WTC11 (cell line): ENCODE data around the gene TBX3. TPM values are rescaled to one million over a fixed set of nuclear protein-coding genes. Genes with fewer than 3 reads are reported as not detected.

Experiments used
- ATAC-seq: fragments of 200-7000 bp; cut with Tn5 transposase; 2 replicates; pipeline ENCODE4 v1.10.0; 2021; ENCODE audit warnings: mild to moderate bottlenecking, moderate library complexity
- CTCF ChIA-PET: fragments of 300-600 bp; sonication (Branson Sonifier 250); formaldehyde crosslinking; loops from one replicate; lab custom pipeline; 2021; ENCODE audit warnings: antibody characterized with exemption; lab: Charles Lee
- POLR2A ChIA-PET: fragments of 350-600 bp; sonication (Branson Sonifier 250); formaldehyde crosslinking; loops from one replicate; lab custom pipeline; 2021; ENCODE audit warnings: antibody characterized with exemption; lab: Charles Lee
- DNase-seq: peaks from one replicate; pipeline ENCODE4 v3.0.0; 2021; ENCODE audit warnings: low spot score
- H3K27ac Mint-ChIP-seq: 2 replicates; pipeline ENCODE4 v1.8.0; 2021; ENCODE audit warnings: mixed read lengths
- H3K27me3 Mint-ChIP-seq: 2 replicates; pipeline ENCODE4 v1.8.0; 2021; ENCODE audit warnings: low read depth, mild to moderate bottlenecking, moderate library complexity, mixed read lengths
- H3K36me3 Mint-ChIP-seq: 2 replicates; pipeline ENCODE4 v1.8.0; 2021; ENCODE audit warnings: mixed read lengths
- H3K4me1 Mint-ChIP-seq: 2 replicates; pipeline ENCODE4 v1.8.0; 2022; ENCODE audit warnings: mixed read lengths
- H3K4me3 Mint-ChIP-seq: 2 replicates; pipeline ENCODE4 v1.8.0; 2021; ENCODE audit warnings: mild to moderate bottlenecking, moderate library complexity, mixed read lengths
- H3K9me3 Mint-ChIP-seq: 2 replicates; pipeline ENCODE4 v1.8.0; 2021; ENCODE audit warnings: mixed read lengths
- ATF1 ChIP-seq: sonication (generic); formaldehyde crosslinking; IDR thresholded peaks from 2 replicates; pipeline ENCODE4 v1.8.1; 2023; ENCODE audit warnings: mild to moderate bottlenecking, moderate library complexity, missing genetic modification reagents
- ATF3 ChIP-seq: sonication (generic); formaldehyde crosslinking; conservative IDR thresholded peaks from 2 replicates; pipeline ENCODE4 v1.8.1; 2022; ENCODE audit warnings: mild to moderate bottlenecking, missing genetic modification reagents
- E2F4 ChIP-seq: sonication (generic); formaldehyde crosslinking; IDR thresholded peaks from 2 replicates; pipeline ENCODE4 v1.8.1; 2022; ENCODE audit warnings: low read depth, mild to moderate bottlenecking, moderate library complexity, missing genetic modification reagents, borderline replicate concordance
- ERG ChIP-seq: fragments of 250-450 bp; sonication (Bioruptor Pico); IDR thresholded peaks from 2 replicates; pipeline ENCODE4 v1.8.0; 2021; ENCODE audit warnings: mild to moderate bottlenecking
- FOXP1 ChIP-seq: sonication (generic); formaldehyde crosslinking; IDR thresholded peaks from 2 replicates; pipeline ENCODE4 v1.8.0; 2022; ENCODE audit warnings: missing genetic modification reagents, mild to moderate bottlenecking, moderate library complexity, borderline replicate concordance
- FOXP4 ChIP-seq: sonication (generic); formaldehyde crosslinking; IDR thresholded peaks from 2 replicates; pipeline ENCODE4 v1.8.0; 2022; ENCODE audit warnings: mild to moderate bottlenecking, missing genetic modification reagents
- GABPB1 ChIP-seq: sonication (generic); formaldehyde crosslinking; IDR thresholded peaks from 2 replicates; pipeline ENCODE4 v1.8.1; 2023; ENCODE audit warnings: mild to moderate bottlenecking, missing genetic modification reagents
- GTF2I ChIP-seq: fragments of 250-450 bp; sonication (Bioruptor Pico); conservative IDR thresholded peaks from 2 replicates; pipeline ENCODE4 v1.4.0; 2021; ENCODE audit warnings: mild to moderate bottlenecking
- HMGXB4 ChIP-seq: sonication (generic); formaldehyde crosslinking; IDR thresholded peaks from 2 replicates; pipeline ENCODE4 v1.8.1; 2023; ENCODE audit warnings: mild to moderate bottlenecking, moderate library complexity, missing genetic modification reagents
- IRF1 ChIP-seq: sonication (generic); formaldehyde crosslinking; IDR thresholded peaks from 2 replicates; pipeline ENCODE4 v1.8.0; 2023; ENCODE audit warnings: missing genetic modification reagents
- JAZF1 ChIP-seq: fragments of 250-450 bp; sonication (Bioruptor Pico); IDR thresholded peaks from 2 replicates; pipeline ENCODE4 v1.9.0; 2021; ENCODE audit warnings: moderate library complexity, mild to moderate bottlenecking, inconsistent platforms
- JUN ChIP-seq: sonication (generic); formaldehyde crosslinking; IDR thresholded peaks from 2 replicates; pipeline ENCODE4 v1.8.0; 2023; ENCODE audit warnings: mild to moderate bottlenecking, missing genetic modification reagents
- KAT7 ChIP-seq: sonication (generic); formaldehyde crosslinking; IDR thresholded peaks from 2 replicates; pipeline ENCODE4 v1.8.1; 2023; ENCODE audit warnings: missing genetic modification reagents, mild to moderate bottlenecking, borderline replicate concordance
- NFATC4 ChIP-seq: fragments of 250-450 bp; sonication (Bioruptor Pico); IDR thresholded peaks from 2 replicates; pipeline ENCODE4 v1.9.0; 2021; ENCODE audit warnings: mild to moderate bottlenecking
- NFE2L1 ChIP-seq: sonication (generic); formaldehyde crosslinking; IDR thresholded peaks from 2 replicates; pipeline ENCODE4 v1.8.1; 2023; ENCODE audit warnings: missing genetic modification reagents
- NFYB ChIP-seq: sonication (generic); formaldehyde crosslinking; conservative IDR thresholded peaks from 2 replicates; pipeline ENCODE4 v1.8.0; 2022; ENCODE audit warnings: low read depth, missing genetic modification reagents
- NR1H2 ChIP-seq: sonication (generic); formaldehyde crosslinking; IDR thresholded peaks from 2 replicates; pipeline ENCODE4 v1.9.0; 2021; ENCODE audit warnings: mild to moderate bottlenecking, moderate library complexity, missing genetic modification reagents
- NR2C2 ChIP-seq: sonication (generic); formaldehyde crosslinking; IDR thresholded peaks from 2 replicates; pipeline ENCODE4 v1.8.0; 2022; ENCODE audit warnings: mild to moderate bottlenecking, missing genetic modification reagents
- OVOL2 ChIP-seq: fragments of 250-450 bp; sonication (Bioruptor Pico); IDR thresholded peaks from 2 replicates; pipeline ENCODE4 v1.9.0; 2021; ENCODE audit warnings: mild to moderate bottlenecking, borderline replicate concordance
- SMAD4 ChIP-seq: sonication (generic); formaldehyde crosslinking; IDR thresholded peaks from 2 replicates; pipeline ENCODE4 v1.8.0; 2022; ENCODE audit warnings: mild to moderate bottlenecking, missing genetic modification reagents
- SOX15 ChIP-seq: fragments of 250-450 bp; sonication (Bioruptor Pico); IDR thresholded peaks from 2 replicates; pipeline ENCODE4 v1.9.0; 2021; ENCODE audit warnings: mild to moderate bottlenecking
- SP1 ChIP-seq: sonication (generic); formaldehyde crosslinking; conservative IDR thresholded peaks from 2 replicates; pipeline ENCODE4 v1.8.1; 2022; ENCODE audit warnings: missing genetic modification reagents
- TEAD4 ChIP-seq: sonication (generic); formaldehyde crosslinking; IDR thresholded peaks from 2 replicates; pipeline ENCODE4 v1.8.0; 2022; ENCODE audit warnings: mild to moderate bottlenecking, missing genetic modification reagents
- USF1 ChIP-seq: sonication (generic); formaldehyde crosslinking; IDR thresholded peaks from 2 replicates; pipeline ENCODE4 v1.8.0; 2022; ENCODE audit warnings: mild to moderate bottlenecking, missing genetic modification reagents
- ZNF396 ChIP-seq: fragments of 250-450 bp; sonication (Bioruptor Pico); IDR thresholded peaks from 2 replicates; pipeline ENCODE4 v1.8.0; 2021; ENCODE audit warnings: mild to moderate bottlenecking, moderate library complexity, borderline replicate concordance
- total RNA-seq: library from RNA; stranded (reverse); gene quantifications from 3 replicates; pipeline ENCODE4 v1.2.3, GENCODE V29; 2021

TBX3 gene
- total RNA-seq, 1 experiment from 2014 or later, result 2.2 TPM

- ChIA-PET CTCF (interaction anchor here (0.5 to 1.2 kb wide), 3 partner anchors 14 to 518 kb away, joined by 3 read pairs; no protein-coding TSS in a partner anchor), POLR2A (no interaction called here)
- no peaks in the 10 kb centered on the region for H3K36me3 Mint-ChIP-seq
- no peak overlapping the region for H3K27ac Mint-ChIP-seq
- no peak for ATAC-seq
- no peak for DNase-seq
- TF ChIP-seq NR2C2 (CRISPR knock-in tag) (no peak), ATF3 (CRISPR knock-in tag) (no peak), ZNF396 (CRISPR knock-in tag) (no peak), NFATC4 (CRISPR knock-in tag) (no peak), ATF1 (no peak), JAZF1 (no peak), HMGXB4 (CRISPR knock-in tag) (no peak), SOX15 (no peak), JUN (CRISPR knock-in tag) (no peak)
- peaks cover 29% of the 10 kb centered on the region for H3K27me3 Mint-ChIP-seq
- no peak overlapping the region for H3K4me3 Mint-ChIP-seq
- H3K4me1 Mint-ChIP-seq, result peaks cover 9% of the 10 kb centered on the region; the same call in 1 of the 2 replicates
- H3K9me3 Mint-ChIP-seq, result no peaks in the 10 kb centered on the region
These were observed 35.3 kb downstream of the TBX3 start for GRCh38 chr12:114648711-114649110.

GRCh38 chr12:114638790-114639435 lies 45.1 kb downstream of the TBX3 start:
- H3K36me3 Mint-ChIP-seq, result no peaks in the 10 kb centered on the region
- H3K4me3 Mint-ChIP-seq, result no peak overlapping the region; the same call in 1 of the 2 replicates
- ChIA-PET CTCF (interaction anchor here (0.7 to 2.9 kb wide), 5 partner anchors 14 to 528 kb away, joined by 3 to 18 read pairs (median 4); no protein-coding TSS in a partner anchor), POLR2A (interaction anchor here (0.6 kb wide), 1 partner anchor 53 kb away, joined by 4 read pairs; no protein-coding TSS in a partner anchor)
- H3K9me3 Mint-ChIP-seq, result no peaks in the 10 kb centered on the region
- peaks cover 51% of the 10 kb centered on the region for H3K4me1 Mint-ChIP-seq
- ATAC-seq (peak; percentile 87), DNase-seq (peak; percentile 65)
- H3K27ac Mint-ChIP-seq, result peak overlapping the region; percentile 75; the same call in 1 of the 2 replicates
- peaks cover 37% of the 10 kb centered on the region for H3K27me3 Mint-ChIP-seq
- TF ChIP-seq IRF1, result no peak
- TF ChIP-seq NFYB (CRISPR knock-in tag), result no peak
- no peak for TF ChIP-seq SP1 (CRISPR knock-in tag)
- TF ChIP-seq NR1H2 (CRISPR knock-in tag), result no peak
- no peak for TF ChIP-seq GABPB1
- no peak for TF ChIP-seq NR2C2 (CRISPR knock-in tag)
- TF ChIP-seq NFE2L1 (CRISPR knock-in tag), result no peak
- TF ChIP-seq FOXP1, result no peak
- TF ChIP-seq E2F4 (CRISPR knock-in tag), result no peak
- TF ChIP-seq KAT7 (CRISPR knock-in tag), result no peak
- TF ChIP-seq HMGXB4 (CRISPR knock-in tag), result no peak
- TF ChIP-seq OVOL2, result no peak
- no peak for TF ChIP-seq TEAD4 (CRISPR knock-in tag)
- TF ChIP-seq GTF2I (CRISPR knock-in tag), result peak; percentile 95
- TF ChIP-seq USF1, result no peak
- TF ChIP-seq FOXP4, result peak; percentile 25; the same call in 1 of the 2 replicates
- TF ChIP-seq ERG (CRISPR knock-in tag), result no peak
- no peak for TF ChIP-seq SMAD4 (CRISPR knock-in tag)
